GM23338 (cell line): ENCODE results near the gene HSF2BP.

Experiments
- CREB1 ChIP-seq: fragments of 250-450 bp; sonication (Bioruptor Pico); IDR thresholded peaks from 2 replicates; pipeline ENCODE4 v1.5.0; 2020; ENCODE audit warnings: low read depth, mild to moderate bottlenecking, moderate library complexity
- EZH2 ChIP-seq: fragments of 200-600 bp; sonication (generic); IDR thresholded peaks from one replicate; pipeline ENCODE4 v1.8.0; 2017; ENCODE audit warnings: antibody characterized with exemption, mild to moderate bottlenecking, low read depth; ENCODE audit not compliant: unreplicated experiment
- EZH2phosphoT487 ChIP-seq: fragments of 200-600 bp; sonication (generic); IDR thresholded peaks from one replicate; pipeline ENCODE4 v1.8.1; 2018; ENCODE audit warnings: antibody characterized with exemption; ENCODE audit not compliant: unreplicated experiment
- JUNB ChIP-seq: IDR thresholded peaks from one replicate; pipeline ENCODE4 v1.6.1; 2016; ENCODE audit warnings: antibody characterized with exemption; ENCODE audit not compliant: unreplicated experiment
- NANOG ChIP-seq: IDR thresholded peaks from 2 replicates; pipeline ENCODE4 v1.6.1; 2016; ENCODE audit warnings: antibody characterized with exemption, borderline replicate concordance
- POLR2AphosphoS5 ChIP-seq: IDR thresholded peaks from 2 replicates; pipeline ENCODE4 v1.6.1; 2016; ENCODE audit warnings: antibody characterized with exemption, low read depth
- STAT1 ChIP-seq: IDR thresholded peaks from one replicate; pipeline ENCODE4 v1.6.1; 2016; ENCODE audit warnings: antibody characterized with exemption; ENCODE audit not compliant: unreplicated experiment
- ZNF114 ChIP-seq: fragments of 250-450 bp; sonication (Bioruptor Pico); IDR thresholded peaks from 2 replicates; pipeline ENCODE4 v1.5.0; 2020; ENCODE audit warnings: mild to moderate bottlenecking, moderate library complexity
- ZNF331 ChIP-seq: fragments of 250-450 bp; sonication (Bioruptor Pico); IDR thresholded peaks from 2 replicates; pipeline ENCODE4 v1.5.0; 2020; ENCODE audit warnings: low read depth, mild to moderate bottlenecking, moderate library complexity
- TF ChIP-seq, protein P1 (sequence below), 2 experiments: fragments of 200-600 bp in 1 of 2; sonication (generic) in 1 of 2; conservative IDR thresholded peaks; 2 replicates each; pipeline versions ENCODE4 v1.5.1 to v1.6.1; 2016 to 2017; ENCODE audit warnings: antibody characterized with exemption in 2 of 2, low read depth in 2 of 2, mild to moderate bottlenecking in 2 of 2, moderate library complexity in 1 of 2
- TF ChIP-seq, protein P2 (sequence below): IDR thresholded peaks from one replicate; pipeline ENCODE4 v1.6.1; 2018; ENCODE audit warnings: antibody characterized with exemption; ENCODE audit not compliant: unreplicated experiment
- TF ChIP-seq, protein P3 (sequence below): IDR thresholded peaks from 2 replicates; pipeline ENCODE4 v1.6.1; 2016; ENCODE audit warnings: antibody characterized with exemption

DNA sequence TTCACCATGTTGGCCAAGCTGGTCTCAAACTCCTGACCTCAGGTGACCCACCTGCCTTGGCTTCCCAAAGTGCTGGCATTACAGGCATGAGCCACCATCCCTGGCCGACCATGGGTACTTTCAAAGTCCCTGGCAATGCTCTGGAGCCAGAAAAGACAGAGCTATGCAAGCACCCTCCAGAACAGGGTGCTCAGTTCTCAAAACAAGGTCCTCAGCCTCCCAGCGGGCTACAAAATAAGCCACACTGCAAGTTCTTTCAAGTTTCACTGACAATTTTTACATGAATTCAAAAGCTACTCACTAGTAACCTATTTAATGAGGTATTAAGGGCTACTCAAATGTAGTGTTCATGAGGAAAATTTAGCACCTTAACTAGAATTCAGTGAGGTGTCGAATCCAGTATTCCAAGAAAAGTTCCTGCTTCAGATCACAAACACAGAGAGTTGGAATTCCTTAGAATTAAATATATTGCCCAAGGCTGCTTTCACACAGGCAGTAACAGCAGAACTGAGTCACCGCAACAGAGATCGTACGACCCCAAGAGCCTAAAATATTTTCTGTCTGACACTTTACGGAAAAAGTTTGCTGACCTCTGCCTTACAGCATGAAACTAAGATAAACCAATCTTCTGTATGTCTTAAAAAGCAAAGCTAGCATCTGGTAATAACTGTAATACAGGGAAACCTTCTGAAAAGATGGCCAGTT lies 60.7 kb downstream of the HSF2BP start:
- TF ChIP-seq, protein P1, sequence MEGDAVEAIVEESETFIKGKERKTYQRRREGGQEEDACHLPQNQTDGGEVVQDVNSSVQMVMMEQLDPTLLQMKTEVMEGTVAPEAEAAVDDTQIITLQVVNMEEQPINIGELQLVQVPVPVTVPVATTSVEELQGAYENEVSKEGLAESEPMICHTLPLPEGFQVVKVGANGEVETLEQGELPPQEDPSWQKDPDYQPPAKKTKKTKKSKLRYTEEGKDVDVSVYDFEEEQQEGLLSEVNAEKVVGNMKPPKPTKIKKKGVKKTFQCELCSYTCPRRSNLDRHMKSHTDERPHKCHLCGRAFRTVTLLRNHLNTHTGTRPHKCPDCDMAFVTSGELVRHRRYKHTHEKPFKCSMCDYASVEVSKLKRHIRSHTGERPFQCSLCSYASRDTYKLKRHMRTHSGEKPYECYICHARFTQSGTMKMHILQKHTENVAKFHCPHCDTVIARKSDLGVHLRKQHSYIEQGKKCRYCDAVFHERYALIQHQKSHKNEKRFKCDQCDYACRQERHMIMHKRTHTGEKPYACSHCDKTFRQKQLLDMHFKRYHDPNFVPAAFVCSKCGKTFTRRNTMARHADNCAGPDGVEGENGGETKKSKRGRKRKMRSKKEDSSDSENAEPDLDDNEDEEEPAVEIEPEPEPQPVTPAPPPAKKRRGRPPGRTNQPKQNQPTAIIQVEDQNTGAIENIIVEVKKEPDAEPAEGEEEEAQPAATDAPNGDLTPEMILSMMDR (conservative IDR thresholded peaks at IDR 0.05; ENCODE audit: low read depth in 2 of 2) = no peak
- TF ChIP-seq EZH2 = no peak
- TF ChIP-seq, protein P2, sequence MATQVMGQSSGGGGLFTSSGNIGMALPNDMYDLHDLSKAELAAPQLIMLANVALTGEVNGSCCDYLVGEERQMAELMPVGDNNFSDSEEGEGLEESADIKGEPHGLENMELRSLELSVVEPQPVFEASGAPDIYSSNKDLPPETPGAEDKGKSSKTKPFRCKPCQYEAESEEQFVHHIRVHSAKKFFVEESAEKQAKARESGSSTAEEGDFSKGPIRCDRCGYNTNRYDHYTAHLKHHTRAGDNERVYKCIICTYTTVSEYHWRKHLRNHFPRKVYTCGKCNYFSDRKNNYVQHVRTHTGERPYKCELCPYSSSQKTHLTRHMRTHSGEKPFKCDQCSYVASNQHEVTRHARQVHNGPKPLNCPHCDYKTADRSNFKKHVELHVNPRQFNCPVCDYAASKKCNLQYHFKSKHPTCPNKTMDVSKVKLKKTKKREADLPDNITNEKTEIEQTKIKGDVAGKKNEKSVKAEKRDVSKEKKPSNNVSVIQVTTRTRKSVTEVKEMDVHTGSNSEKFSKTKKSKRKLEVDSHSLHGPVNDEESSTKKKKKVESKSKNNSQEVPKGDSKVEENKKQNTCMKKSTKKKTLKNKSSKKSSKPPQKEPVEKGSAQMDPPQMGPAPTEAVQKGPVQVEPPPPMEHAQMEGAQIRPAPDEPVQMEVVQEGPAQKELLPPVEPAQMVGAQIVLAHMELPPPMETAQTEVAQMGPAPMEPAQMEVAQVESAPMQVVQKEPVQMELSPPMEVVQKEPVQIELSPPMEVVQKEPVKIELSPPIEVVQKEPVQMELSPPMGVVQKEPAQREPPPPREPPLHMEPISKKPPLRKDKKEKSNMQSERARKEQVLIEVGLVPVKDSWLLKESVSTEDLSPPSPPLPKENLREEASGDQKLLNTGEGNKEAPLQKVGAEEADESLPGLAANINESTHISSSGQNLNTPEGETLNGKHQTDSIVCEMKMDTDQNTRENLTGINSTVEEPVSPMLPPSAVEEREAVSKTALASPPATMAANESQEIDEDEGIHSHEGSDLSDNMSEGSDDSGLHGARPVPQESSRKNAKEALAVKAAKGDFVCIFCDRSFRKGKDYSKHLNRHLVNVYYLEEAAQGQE = no peak
- TF ChIP-seq POLR2AphosphoS5 = no peak
- TF ChIP-seq CREB1 (CRISPR knock-in tag) = no peak
- no peak for TF ChIP-seq EZH2phosphoT487
- TF ChIP-seq STAT1 = no peak
- TF ChIP-seq, protein P3, sequence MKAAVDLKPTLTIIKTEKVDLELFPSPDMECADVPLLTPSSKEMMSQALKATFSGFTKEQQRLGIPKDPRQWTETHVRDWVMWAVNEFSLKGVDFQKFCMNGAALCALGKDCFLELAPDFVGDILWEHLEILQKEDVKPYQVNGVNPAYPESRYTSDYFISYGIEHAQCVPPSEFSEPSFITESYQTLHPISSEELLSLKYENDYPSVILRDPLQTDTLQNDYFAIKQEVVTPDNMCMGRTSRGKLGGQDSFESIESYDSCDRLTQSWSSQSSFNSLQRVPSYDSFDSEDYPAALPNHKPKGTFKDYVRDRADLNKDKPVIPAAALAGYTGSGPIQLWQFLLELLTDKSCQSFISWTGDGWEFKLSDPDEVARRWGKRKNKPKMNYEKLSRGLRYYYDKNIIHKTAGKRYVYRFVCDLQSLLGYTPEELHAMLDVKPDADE = no peak
- TF ChIP-seq ZNF331 = no peak
- TF ChIP-seq NANOG = no peak
- TF ChIP-seq JUNB = no peak
- TF ChIP-seq ZNF114 (CRISPR knock-in tag) = no peak
